ENCODE data around the gene TNFAIP8L2. TPM values are rescaled to one million over a fixed set of nuclear protein-coding genes. Genes with fewer than 3 reads are reported as not detected.
A peak's percentile ranks its signal among the peaks of the same experiment; 100 is the strongest.

The TNFAIP8L2 gene
- total RNA-seq, 1 donor from 2014 or later, result not detected

DNA sequence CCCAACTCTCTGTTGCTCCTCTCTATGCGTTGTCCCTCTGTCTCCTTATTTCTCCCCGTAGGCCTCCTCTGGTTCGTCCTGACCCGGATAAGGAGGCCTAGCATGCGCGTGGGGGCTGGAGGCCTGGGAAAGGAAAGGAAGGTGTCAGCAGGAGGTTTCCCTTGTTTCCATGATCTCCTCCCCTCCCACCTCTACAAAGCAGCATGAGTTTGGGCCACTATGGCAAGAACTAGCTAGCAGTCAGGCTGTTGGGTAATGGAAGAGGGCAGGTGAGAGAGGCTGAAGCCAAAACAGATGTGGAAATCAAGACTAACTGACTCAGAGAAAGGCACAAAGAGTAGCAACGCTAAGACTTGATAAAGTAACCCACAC is 9.3 kb upstream of the TNFAIP8L2 start:
- TF ChIP-seq CTCF (IDR thresholded peaks at IDR 0.05; ENCODE audit: insufficient read depth, low read length, poor library complexity, severe bottlenecking), result no peak
- Histone ChIP-seq H3K27me3 (ENCODE audit: control insufficient read depth, insufficient read depth, low read length) (peaks cover 3% of the 10 kb centered on the region), H3K4me3 (ENCODE audit: low read depth, low read length) (peak overlapping the region; percentile 81), H3K36me3 (ENCODE audit: control insufficient read depth, insufficient read depth, low read length) (no peaks in the 10 kb centered on the region)
- no peak for DNase-seq (ENCODE audit: low read depth)

- H3K27me3 ChIP-seq (ENCODE audit: control insufficient read depth, insufficient read depth, low read length), result peaks cover 3% of the 10 kb centered on the region
- TF ChIP-seq CTCF (IDR thresholded peaks at IDR 0.05; ENCODE audit: insufficient read depth, low read length, poor library complexity, severe bottlenecking), result no peak
- no peak overlapping the region for H3K4me3 ChIP-seq (ENCODE audit: low read depth, low read length)
- H3K36me3 ChIP-seq (ENCODE audit: control insufficient read depth, insufficient read depth, low read length), result no peaks in the 10 kb centered on the region
- DNase-seq (ENCODE audit: low read depth), result no peak
Observed at GRCh38 chr1:151147665-151148064, 8.8 kb upstream of the TNFAIP8L2 start.

- no peak for DNase-seq (ENCODE audit: low read depth)
- no peaks in the 10 kb centered on the region for H3K36me3 ChIP-seq (ENCODE audit: control insufficient read depth, insufficient read depth, low read length)
- TF ChIP-seq CTCF (IDR thresholded peaks at IDR 0.05; ENCODE audit: insufficient read depth, low read length, poor library complexity, severe bottlenecking), result no peak
- no peak overlapping the region for H3K4me3 ChIP-seq (ENCODE audit: low read depth, low read length)
- no peaks in the 10 kb centered on the region for H3K27me3 ChIP-seq (ENCODE audit: control insufficient read depth, insufficient read depth, low read length)
Observed at GRCh38 chr1:151157067-151157531, 650 bp downstream of the TNFAIP8L2 start.

DNA sequence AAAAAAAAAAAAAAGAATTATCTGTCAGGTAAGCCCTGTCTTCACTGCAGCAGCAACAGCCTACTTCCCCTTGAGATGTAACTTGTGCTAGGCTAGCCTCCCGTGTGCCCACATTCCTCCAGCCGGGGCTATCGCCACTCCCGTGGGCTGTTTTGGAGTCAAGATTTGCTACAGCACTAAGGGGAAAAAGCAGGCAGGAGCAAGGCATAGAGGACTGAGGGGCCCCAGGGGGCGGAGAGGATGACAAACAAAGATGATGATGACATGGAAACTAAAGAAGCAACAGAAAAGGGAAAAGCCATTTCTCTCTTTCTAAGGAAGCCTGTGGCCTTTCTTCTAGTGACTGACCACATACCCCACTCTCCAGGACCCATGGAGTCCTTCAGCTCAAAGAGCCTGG is 1.9 kb downstream of the TNFAIP8L2 start:
- TF ChIP-seq CTCF (IDR thresholded peaks at IDR 0.05; ENCODE audit: insufficient read depth, low read length, poor library complexity, severe bottlenecking), result no peak
- Histone ChIP-seq H3K36me3 (ENCODE audit: control insufficient read depth, insufficient read depth, low read length) (no peaks in the 10 kb centered on the region), H3K27me3 (ENCODE audit: control insufficient read depth, insufficient read depth, low read length) (no peaks in the 10 kb centered on the region), H3K4me3 (ENCODE audit: low read depth, low read length) (no peak overlapping the region)
- no peak for DNase-seq (ENCODE audit: low read depth)

DNA sequence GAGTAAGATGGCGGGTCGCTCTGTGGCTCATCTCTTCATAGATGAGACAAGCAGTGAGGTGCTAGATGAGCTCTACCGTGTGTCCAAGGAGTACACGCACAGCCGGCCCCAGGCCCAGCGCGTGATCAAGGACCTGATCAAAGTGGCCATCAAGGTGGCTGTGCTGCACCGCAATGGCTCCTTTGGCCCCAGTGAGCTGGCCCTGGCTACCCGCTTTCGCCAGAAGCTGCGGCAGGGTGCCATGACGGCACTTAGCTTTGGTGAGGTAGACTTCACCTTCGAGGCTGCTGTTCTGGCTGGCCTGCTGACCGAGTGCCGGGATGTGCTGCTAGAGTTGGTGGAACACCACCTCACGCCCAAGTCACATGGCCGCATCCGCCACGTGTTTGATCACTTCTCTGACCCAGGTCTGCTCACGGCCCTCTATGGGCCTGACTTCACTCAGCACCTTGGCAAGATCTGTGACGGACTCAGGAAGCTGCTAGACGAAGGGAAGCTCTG is 2.4 kb downstream of the TNFAIP8L2 start:
- DNase-seq (ENCODE audit: low read depth), result no peak
- no peak for TF ChIP-seq CTCF (IDR thresholded peaks at IDR 0.05; ENCODE audit: insufficient read depth, low read length, poor library complexity, severe bottlenecking)
- no peaks in the 10 kb centered on the region for H3K27me3 ChIP-seq (ENCODE audit: control insufficient read depth, insufficient read depth, low read length)

GRCh38 chr1:151159373-151159772 is 2.9 kb downstream of the TNFAIP8L2 start:
- Histone ChIP-seq H3K36me3 (ENCODE audit: control insufficient read depth, insufficient read depth, low read length) (no peaks in the 10 kb centered on the region), H3K27me3 (ENCODE audit: control insufficient read depth, insufficient read depth, low read length) (no peaks in the 10 kb centered on the region), H3K4me3 (ENCODE audit: low read depth, low read length) (no peak overlapping the region)
- TF ChIP-seq CTCF (IDR thresholded peaks at IDR 0.05; ENCODE audit: insufficient read depth, low read length, poor library complexity, severe bottlenecking), result no peak
- no peak for DNase-seq (ENCODE audit: low read depth)

More for the DNA sequence above, 2.4 kb downstream of the TNFAIP8L2 start:
- H3K36me3 ChIP-seq (ENCODE audit: control insufficient read depth, insufficient read depth, low read length), result no peaks in the 10 kb centered on the region
- H3K4me3 ChIP-seq (ENCODE audit: low read depth, low read length), result no peak overlapping the region
